Esophagus muscularis mucosa (tissue), 4 donors: ENCODE measurements around the gene MTMR10.

ENCODE experiments used
- CTCF ChIP-seq, 3 experiments: fragments of 200-600 bp in 2 of 3; fragments of 450-650 bp in 1 of 3; sonication (generic) in 2 of 3; IDR thresholded peaks; one replicate each; pipeline ENCODE4 v1.5.1; 2017 to 2019; ENCODE audit warnings: antibody characterized with exemption in 3 of 3, mild to moderate bottlenecking in 2 of 3, moderate library complexity in 1 of 3
- EP300 ChIP-seq: sonication (generic); formaldehyde crosslinking; IDR thresholded peaks from one replicate; pipeline ENCODE4 v1.6.1; 2017; ENCODE audit warnings: antibody characterized with exemption
- POLR2A ChIP-seq: fragments of 450-650 bp; IDR thresholded peaks from one replicate; pipeline ENCODE4 v1.6.1; 2017; ENCODE audit warnings: antibody characterized with exemption, moderate library complexity, mild to moderate bottlenecking, low read depth

DNA sequence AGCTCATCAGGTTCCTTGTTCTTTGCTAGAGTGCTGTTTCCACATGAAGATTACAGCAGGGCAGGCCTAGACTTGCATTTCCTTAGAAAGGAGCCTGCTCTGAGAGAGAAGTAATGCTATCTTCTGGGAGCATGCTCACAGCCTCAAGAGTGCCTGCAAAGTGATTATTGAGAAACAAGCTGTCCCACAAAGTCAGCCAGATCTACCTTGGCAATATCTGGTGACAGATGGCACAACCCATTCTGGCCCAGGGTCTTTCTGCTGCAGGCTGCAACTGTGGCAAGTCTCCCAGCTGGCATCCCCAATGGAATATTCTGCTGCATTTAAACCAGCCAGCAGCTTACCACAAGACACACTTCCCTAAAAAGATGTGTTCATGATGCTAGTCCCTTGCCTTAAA, 29.3 kb downstream of the MTMR10 start:
- no peak for TF ChIP-seq CTCF (IDR thresholded peaks at IDR 0.05)
- TF ChIP-seq POLR2A = no peak
- no peak for TF ChIP-seq EP300
